Measurements from ENCODE around the gene YWHAG.
"Not testable (repeated sequence)": the region's sequence is repeated elsewhere in the genome, so short reads cannot be mapped to it uniquely, and the experiment has no call there.

Gene YWHAG

DNA sequence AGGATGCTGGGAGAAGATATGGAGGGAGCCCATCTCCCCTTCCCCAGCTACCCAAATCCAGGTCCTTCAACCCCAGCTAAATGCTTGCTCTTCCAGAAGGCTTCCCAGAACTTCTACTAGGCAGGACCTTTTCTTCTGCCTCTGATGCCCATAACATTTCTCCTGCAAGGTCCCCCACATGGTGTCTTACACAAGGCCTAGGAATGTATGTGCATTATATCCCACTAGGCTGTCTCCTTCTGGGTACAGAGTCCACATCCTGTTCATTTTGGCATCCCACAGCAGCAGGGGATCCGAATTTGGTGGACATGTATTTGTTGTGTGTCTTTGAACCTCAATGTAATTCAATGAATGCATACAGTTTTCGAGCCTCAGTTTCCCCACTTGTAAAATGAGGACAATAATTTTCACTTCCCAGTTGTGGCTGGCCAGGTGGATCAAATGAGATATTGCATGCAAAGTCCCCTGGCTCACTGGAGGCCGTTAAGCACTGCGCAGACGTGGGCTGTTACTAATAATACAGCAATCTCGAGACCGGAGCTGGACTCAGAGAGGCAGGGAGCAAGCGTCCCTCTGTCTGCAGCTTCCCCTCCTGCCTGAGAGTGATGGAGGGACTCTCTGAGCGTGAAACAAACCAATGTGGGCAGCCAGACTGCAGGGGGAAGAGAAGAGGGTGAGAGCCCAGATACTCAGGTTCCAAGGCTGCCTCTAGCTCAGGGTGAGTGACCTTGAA, 18.6 kb upstream of the YWHAG start:
- peak; percentile 75 for DNase-seq (ENCODE audit: low read depth)

GRCh38 chr7:76375251-76375650, 16.5 kb upstream of the YWHAG start:
- DNase-seq (ENCODE audit: low read depth) = no peak

DNA sequence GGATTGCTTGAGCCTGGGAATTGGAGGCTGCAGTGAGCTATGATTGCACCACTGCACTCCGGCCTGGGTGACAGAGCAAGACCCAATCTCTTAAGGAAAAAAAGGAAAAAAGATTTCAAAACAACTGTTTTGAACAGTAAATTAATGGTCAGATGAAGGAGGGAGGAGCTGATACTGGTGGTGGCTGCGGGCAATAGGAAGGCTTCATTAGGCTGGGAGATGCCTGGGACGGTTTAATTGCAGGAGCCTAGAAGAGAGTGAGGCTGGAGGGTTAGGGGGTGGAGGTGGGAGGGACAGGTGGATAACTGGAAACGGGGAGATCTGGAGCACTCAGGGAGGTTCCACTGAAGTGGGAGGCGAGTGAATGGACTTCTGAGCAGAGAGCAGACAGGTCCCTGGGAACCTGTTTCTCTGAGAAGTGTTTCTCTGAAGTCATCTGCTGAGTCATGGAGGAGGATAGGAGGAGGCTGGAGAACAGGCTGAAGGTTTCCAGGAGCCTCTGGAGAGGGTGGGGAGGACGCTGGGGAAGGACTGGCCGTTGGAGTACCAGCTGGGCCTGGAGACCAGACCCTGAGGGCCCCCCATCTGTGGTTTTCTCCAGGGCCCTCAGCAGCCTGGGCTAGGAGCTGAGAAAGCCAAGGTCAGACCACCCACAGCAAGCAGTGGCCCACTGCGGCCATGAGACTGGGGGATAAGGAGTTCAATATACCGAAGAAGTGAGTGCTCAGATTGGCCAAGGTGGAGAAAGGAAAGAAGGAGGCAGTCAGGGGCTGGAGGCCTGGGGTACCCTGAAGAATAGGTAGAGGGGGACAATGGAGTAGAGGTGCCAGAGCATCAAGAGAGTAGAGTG, 14.4 kb upstream of the YWHAG start:
- DNase-seq (ENCODE audit: low read depth) = peak; percentile 68

- DNase-seq (ENCODE audit: low read depth) = no peak
These were observed 12.6 kb upstream of the YWHAG start for GRCh38 chr7:76371396-76371795.

DNA sequence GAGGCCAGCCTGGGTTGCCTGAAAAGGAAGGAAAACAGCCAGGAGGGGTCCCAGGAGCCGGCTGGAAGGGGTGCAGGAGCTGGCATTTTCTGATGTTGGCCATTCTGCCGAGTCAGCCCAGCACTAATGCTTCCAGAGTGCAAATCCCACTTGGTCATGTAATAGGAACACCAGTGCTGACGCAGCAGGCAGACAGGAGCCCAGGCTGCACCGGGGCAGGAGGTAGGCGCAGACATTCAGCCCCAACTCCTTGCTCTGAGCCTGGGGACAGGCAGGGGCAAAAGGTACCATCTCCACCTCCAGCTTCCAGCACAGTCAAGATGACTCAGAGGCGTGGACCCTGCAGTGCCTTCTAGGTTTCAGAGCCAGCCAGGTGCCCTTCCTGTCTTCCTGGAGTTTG, 10.2 kb upstream of the YWHAG start:
- no peak for DNase-seq (ENCODE audit: low read depth)

DNA sequence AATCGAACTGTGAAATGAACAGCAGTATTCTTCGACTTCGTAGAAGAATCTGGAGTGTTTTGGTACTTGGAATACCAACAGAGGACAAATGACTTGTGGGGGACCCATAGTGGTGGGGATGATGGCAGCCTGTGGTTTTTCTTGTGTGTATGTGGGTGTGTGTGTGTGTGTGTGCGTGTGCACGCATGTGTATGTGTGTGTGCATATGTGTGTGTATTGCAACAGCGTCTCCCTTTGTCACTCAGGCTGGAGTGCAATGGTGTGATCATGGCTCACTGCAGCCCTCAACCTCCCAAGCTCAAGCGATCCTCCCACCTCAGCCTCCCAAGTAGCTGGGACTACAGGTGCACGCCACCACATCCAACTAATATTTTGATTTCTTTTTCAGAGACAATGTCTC, 9.4 kb upstream of the YWHAG start:
- DNase-seq (ENCODE audit: low read depth) = no peak

- DNase-seq (ENCODE audit: low read depth) = peak; percentile 81
These were observed 5.4 kb upstream of the YWHAG start for GRCh38 chr7:76364198-76364584.

DNA sequence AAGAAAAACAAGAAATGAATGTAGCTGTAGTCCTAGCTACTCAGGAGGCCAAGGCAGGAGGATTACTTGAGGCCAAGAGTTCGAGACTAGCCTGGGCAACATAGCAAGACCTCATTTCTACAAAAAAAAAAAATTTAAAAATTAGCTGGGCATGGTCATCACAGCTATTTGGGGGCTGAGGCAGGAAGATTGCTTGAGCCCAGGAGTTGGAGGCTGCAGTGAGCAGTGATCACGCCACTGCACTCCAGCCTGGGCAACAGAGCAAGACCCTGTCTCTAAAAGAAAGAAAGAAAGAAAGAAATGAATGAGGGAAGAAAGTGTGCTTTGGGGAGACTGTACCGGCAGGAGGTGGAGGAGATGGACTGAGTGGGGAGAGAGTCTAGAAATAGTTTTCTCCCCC, 5.0 kb upstream of the YWHAG start:
- not testable (repeated sequence) for DNase-seq (ENCODE audit: low read depth)

DNA sequence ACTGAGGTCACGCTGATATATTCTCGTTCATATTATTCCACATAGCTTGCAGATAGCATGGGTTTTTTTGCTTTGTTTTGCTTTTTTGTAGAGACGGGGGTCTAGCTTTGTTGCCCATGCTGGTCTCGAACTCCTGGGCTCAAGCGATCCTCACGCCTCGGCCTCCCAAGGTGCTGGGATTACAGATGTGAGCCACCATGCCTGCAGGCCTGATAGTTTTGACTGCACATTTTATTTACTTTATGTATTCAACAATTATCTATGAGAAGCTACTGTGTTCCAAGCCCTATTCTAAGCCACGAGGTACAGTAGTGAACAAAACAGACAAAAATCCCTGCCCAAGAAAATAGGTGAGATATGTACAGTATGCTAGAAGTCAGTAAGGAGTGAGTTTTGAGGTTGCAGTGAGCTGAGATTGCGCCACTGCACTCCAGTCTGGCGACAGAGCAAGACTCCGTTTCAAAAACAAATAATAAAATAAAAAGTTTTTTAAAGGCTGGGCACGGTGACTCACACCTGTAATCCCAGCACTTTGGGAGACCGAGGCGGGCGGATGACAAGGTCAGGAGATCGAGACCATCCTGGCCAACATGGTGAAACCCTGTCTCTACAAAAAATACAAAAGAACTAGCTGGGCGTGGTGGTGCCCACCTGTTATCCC, 1.3 kb upstream of the YWHAG start:
- DNase-seq (ENCODE audit: low read depth) = peak; percentile 22

GRCh38 chr7:76359111-76359977, 553 bp upstream of the YWHAG start:
- DNase-seq (ENCODE audit: low read depth) = peak; percentile 99

- DNase-seq (ENCODE audit: low read depth) = peak; percentile 39
These were observed 745 bp downstream of the YWHAG start for GRCh38 chr7:76358011-76358480.

GRCh38 chr7:76357475-76358010, 1.2 kb downstream of the YWHAG start:
- no peak for DNase-seq (ENCODE audit: low read depth)

GRCh38 chr7:76356823-76357222, 2.0 kb downstream of the YWHAG start:
- peak; percentile 46 for DNase-seq (ENCODE audit: low read depth)

DNA sequence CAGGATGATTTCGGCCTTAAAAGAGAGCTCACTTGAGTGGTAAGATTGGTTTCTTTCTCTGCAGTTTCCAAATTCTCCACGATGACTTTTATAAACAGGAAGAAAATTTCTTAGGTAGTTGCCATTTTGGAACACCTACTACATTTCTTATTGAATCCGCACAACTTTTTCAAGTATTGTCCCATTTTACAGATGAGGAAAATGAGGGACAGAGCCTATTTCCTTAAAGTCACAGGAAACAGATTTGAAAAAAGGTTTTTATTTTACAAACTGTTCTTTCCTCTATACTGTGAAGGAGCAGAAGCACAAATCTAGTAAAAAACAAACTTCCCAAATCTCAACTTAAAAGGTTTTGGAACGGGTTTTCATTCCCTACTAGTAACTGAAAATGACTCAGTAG, 2.7 kb downstream of the YWHAG start:
- no peak for DNase-seq (ENCODE audit: low read depth)

GRCh38 chr7:76354981-76355730, 3.6 kb downstream of the YWHAG start:
- no peak for DNase-seq (ENCODE audit: low read depth)

DNA sequence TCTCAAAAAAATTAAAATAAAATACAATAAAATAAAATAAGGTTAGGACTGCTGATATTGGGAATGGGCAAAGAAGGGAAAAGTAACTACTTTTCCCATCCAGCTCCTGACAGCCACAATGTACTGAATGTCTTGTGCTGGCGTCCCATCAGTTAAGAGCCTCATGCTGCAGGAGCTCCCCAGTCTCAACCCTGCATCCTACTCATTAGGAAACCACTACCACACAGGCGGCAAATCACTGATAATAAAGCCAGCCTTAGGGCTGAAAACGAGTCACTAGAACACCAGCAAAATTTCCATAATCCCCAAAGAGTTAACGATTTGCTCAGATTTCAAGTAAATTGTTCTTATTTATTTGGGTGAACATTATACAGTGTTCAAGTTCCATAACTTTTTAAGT, 4.3 kb downstream of the YWHAG start:
- DNase-seq (ENCODE audit: low read depth) = no peak

- no peak for DNase-seq (ENCODE audit: low read depth)
These were observed 5.0 kb downstream of the YWHAG start for GRCh38 chr7:76353744-76354143.

DNA sequence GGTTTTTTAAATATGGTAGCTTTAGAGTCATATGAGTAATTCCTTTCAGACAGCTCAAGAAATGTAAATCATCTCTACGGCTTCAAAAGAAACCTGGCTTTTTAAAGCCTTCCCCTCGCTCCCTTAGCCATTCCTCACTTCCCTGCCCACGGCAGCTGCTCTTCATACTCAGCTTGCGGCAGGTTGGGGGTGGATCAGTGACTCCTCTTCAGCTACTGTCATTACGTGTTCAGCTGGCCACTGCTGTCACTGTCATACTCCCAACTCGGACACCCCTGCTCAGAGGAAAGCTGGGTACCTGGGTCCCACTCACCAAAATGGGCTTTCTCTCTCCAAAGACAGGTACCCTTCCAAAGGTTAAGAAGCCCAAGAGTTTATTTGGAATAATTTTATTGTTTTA, 6.6 kb downstream of the YWHAG start:
- DNase-seq (ENCODE audit: low read depth) = peak; percentile 29

DNA sequence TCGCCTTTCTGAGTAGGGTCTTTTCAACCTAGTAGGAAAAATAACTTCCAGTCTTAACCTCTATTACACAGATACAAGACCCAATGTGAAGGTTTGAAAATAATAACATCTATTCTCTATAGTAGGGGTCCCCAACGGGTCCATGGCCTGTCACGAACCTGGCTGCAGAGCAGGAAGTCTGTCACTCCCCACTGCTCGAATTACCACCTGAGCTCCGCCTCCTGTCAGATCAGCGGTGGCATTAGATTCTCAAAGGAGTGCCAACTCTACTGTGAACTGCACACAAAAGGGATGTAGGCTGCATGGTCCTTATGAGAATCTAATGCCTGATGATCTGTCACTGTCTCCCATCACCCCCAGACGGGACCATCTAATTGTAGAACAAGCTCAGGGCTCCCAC, 7.4 kb downstream of the YWHAG start:
- no peak for DNase-seq (ENCODE audit: low read depth)

- no peak for DNase-seq (ENCODE audit: low read depth)
These were observed 9.4 kb downstream of the YWHAG start for GRCh38 chr7:76349313-76349885.
